IgD-negative memory B cell (primary cell): Measurements from ENCODE around the gene AIDA. TPM values are rescaled to one million over a fixed set of nuclear protein-coding genes. Genes with fewer than 3 reads are reported as not detected.
"Not testable (repeated sequence)": the region's sequence is repeated elsewhere in the genome, so short reads cannot be mapped to it uniquely, and the experiment has no call there.

ENCODE experiments used
- H3K27ac Mint-ChIP-seq, 3 donors: one replicate each; pipeline ENCODE4 v1.8.0; 2020 to 2022; ENCODE audit warnings: mild to moderate bottlenecking in 3 of 3, mixed read lengths in 3 of 3, moderate library complexity in 1 of 3
- H3K27me3 Mint-ChIP-seq: one replicate; pipeline ENCODE4 v1.8.0; 2021; ENCODE audit warnings: mixed read lengths
- H3K36me3 Mint-ChIP-seq: one replicate; pipeline ENCODE4 v1.8.0; 2020; ENCODE audit warnings: mild to moderate bottlenecking, mixed read lengths
- H3K4me1 Mint-ChIP-seq, 3 donors: one replicate each; pipeline ENCODE4 v1.8.0; 2020 to 2022; ENCODE audit warnings: mixed read lengths in 3 of 3, mild to moderate bottlenecking in 1 of 3
- H3K4me3 Mint-ChIP-seq, 4 donors: one replicate each; pipeline ENCODE4 v1.8.0; 2020 to 2022; ENCODE audit warnings: mild to moderate bottlenecking in 4 of 4, mixed read lengths in 4 of 4, moderate library complexity in 3 of 4
- H3K9me3 Mint-ChIP-seq, 3 donors: one replicate each; pipeline ENCODE4 v1.8.0; 2020 to 2021; ENCODE audit warnings: mixed read lengths in 3 of 3, mild to moderate bottlenecking in 1 of 3
- polyA plus RNA-seq: library from polyadenylated mRNA; unstranded; fragments of 300-500 nt; fragmentation: Illumina TruSeq; gene quantifications from one replicate; pipeline ENCODE4 v1.2.3, GENCODE V29; 2021

The AIDA gene, protein sequence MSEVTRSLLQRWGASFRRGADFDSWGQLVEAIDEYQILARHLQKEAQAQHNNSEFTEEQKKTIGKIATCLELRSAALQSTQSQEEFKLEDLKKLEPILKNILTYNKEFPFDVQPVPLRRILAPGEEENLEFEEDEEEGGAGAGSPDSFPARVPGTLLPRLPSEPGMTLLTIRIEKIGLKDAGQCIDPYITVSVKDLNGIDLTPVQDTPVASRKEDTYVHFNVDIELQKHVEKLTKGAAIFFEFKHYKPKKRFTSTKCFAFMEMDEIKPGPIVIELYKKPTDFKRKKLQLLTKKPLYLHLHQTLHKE
- 67.1 TPM for polyA plus RNA-seq

GRCh38 chr1:222712253-222713090, at the start of gene AIDA, which contains the start of gene BROX:
Gene AIDA (minus strand): TSS chr1:222712491. CDS start chr1:222712317, 174 bp downstream.
Gene BROX (plus strand): TSS chr1:222712564. CDS start chr1:222715700, 3,136 bp downstream.
- Mint-ChIP-seq H3K4me1 (peaks cover 22 to 34% (median 33%) of the 10 kb centered on the region in 3 donors), H3K9me3 (no peaks in the 10 kb centered on the region), H3K27me3 (no peaks in the 10 kb centered on the region), H3K36me3 (peaks cover 2% of the 10 kb centered on the region), H3K4me3 (peak within 1 kb of the TSS; percentile 96 to 99 (median 98)), H3K27ac (peak within 1 kb of the TSS; percentile 99 to 100 (median 99))

- Mint-ChIP-seq H3K27ac (no peak overlapping the region), H3K36me3 (peaks cover 5% of the 10 kb centered on the region), H3K9me3 (peaks cover 0 to 2% (median 2%) of the 10 kb centered on the region in 3 donors), H3K4me1 (peaks cover 2 to 16% (median 3%) of the 10 kb centered on the region in 3 donors), H3K4me3 (no peak overlapping the region), H3K27me3 (no peaks in the 10 kb centered on the region)
These were observed 48.8 kb upstream of the AIDA start for GRCh38 chr1:222761083-222761482.

DNA sequence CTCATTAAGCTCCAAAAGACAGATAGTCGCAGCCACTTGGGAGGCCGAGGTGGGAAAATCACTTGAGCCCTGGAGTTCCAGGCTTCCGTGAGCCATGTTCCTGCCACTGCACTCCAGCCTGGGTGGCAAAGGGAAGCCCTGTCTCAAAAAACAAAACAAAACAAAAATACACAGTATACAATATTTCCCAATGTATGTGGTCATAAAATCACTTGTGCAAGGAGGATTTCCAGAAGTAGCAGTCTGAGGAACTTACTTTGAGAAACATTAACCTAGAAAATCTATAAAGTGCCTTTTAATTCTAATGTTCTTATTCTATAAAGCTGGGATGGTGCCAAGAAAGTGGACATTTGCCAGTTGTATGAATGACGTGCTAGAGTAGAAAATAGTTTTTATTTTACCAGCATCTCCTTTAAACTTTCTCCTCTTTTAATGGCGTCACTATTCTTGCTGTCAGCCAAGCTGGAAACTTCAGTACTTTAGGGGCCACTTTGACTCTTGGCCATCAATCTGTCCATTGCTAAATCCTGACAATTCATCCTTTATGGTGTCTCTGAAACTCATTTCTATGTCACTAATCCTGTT, 47.3 kb upstream of the AIDA start:
- Mint-ChIP-seq H3K4me3 (no peak overlapping the region), H3K27me3 (no peaks in the 10 kb centered on the region), H3K36me3 (peaks cover 2% of the 10 kb centered on the region), H3K4me1 (peaks cover 8 to 18% (median 9%) of the 10 kb centered on the region in 3 donors), H3K27ac (no peak overlapping the region), H3K9me3 (peaks cover 0 to 2% (median 2%) of the 10 kb centered on the region in 3 donors)

DNA sequence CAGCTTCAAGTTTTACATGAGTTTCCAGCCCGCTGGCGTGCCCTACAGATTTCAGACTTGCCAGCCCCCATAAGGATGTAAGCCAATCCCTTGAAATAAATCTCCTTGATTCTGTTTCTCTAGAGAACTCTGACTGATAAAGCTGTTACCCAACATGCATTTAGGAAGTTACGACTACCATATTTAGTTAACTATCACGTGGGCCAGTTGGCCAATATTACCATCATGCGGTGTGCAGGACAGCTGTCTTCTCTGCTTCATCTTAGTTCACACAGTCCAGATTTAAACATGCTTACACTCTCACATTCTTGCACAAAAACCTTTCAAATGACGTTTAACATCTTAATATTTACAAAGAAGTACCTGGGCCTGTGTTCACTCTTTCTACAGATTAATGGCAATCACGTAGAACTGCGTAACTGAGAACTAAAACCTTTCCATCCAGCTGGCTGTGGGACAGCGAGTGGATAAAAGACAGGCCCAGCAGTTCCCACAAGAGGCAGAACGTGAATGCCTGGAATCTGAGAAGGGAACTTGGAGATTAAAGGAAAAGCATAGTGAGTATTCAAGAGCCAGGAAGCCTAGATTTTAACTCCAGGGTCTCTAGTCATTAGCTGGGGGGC, 45.5 kb upstream of the AIDA start:
- no peak overlapping the region for H3K27ac Mint-ChIP-seq
- H3K9me3 Mint-ChIP-seq, result peaks cover 0 to 2% (median 2%) of the 10 kb centered on the region in 3 donors
- H3K36me3 Mint-ChIP-seq, result peaks cover 2% of the 10 kb centered on the region
- H3K27me3 Mint-ChIP-seq, result no peaks in the 10 kb centered on the region
- H3K4me1 Mint-ChIP-seq, result peaks cover 16 to 20% (median 17%) of the 10 kb centered on the region in 3 donors
- H3K4me3 Mint-ChIP-seq, result no peak overlapping the region

DNA sequence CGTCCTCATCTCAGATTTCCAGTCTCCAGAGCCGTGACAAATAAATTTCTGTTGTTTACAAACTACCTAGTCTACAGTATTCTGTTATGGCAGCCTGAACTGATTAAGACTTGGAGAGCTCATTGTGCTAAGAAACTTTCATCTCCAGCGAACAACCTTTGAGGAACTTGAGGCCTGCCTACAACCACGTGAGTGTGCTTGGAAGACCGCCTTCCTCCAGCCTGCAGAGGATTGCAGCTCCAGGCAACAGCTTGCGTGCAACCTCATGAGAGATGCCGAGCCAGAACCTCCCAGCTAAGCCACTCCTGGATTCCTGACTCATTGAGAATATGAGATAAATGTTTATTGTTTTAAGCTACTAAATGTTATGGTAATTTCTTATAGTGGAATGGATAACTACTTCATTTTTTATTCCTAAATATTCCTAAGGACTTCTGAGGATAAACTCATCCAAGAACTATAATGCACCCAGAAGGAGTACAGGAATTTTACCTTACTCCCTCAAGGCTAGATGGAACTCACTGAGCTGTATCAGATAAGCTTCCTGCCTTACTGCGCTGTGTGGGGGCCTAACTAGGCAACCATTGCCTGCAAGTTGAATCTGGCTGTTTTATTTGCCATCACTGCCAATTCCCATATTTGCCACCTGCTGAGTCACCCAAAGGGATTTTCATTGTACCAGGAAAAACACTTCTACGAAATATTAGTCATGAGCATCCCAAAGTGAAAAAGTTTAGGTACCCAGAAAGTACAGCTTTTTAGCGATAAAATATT, 42.3 kb upstream of the AIDA start:
- Mint-ChIP-seq H3K4me1 (peaks cover 37 to 49% (median 45%) of the 10 kb centered on the region in 3 donors), H3K36me3 (peaks cover 7% of the 10 kb centered on the region), H3K9me3 (no peaks in the 10 kb centered on the region), H3K27ac (no peak overlapping the region), H3K27me3 (no peaks in the 10 kb centered on the region), H3K4me3 (peak overlapping the region in 2 of 4 donors; percentile 54 to 78)

DNA sequence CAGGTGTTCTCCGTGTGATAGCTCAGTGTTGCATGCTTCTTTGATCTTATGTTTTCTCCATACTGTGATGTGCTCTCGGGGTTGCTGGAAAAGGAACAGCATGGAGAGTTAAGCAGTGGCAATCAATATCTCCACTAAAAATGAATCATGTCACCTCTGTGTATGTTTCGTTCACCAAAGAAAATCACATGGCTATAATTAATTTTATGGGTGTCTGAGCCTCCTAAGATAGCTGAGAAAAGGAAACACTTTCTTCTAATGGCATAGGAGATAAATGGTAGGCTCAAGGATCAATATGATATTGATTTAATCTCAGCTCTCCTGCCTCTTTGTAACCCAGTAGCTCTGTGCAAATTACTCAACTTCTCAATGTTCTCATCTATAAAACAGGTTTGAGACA, 39.0 kb upstream of the AIDA start:
- Mint-ChIP-seq H3K9me3 (no peaks in the 10 kb centered on the region), H3K27me3 (no peaks in the 10 kb centered on the region), H3K27ac (peak overlapping the region; percentile 29 to 94 (median 54)), H3K4me3 (peak overlapping the region in 2 of 4 donors; percentile 55 to 83), H3K36me3 (peaks cover 6% of the 10 kb centered on the region), H3K4me1 (peaks cover 38 to 66% (median 45%) of the 10 kb centered on the region in 3 donors)

GRCh38 chr1:222750651-222751050, 38.4 kb upstream of the AIDA start:
- no peaks in the 10 kb centered on the region for H3K27me3 Mint-ChIP-seq
- peaks cover 6% of the 10 kb centered on the region for H3K36me3 Mint-ChIP-seq
- peak overlapping the region in 2 of 4 donors; percentile 55 to 83 for H3K4me3 Mint-ChIP-seq
- H3K4me1 Mint-ChIP-seq, result peaks cover 38 to 66% (median 45%) of the 10 kb centered on the region in 3 donors
- H3K27ac Mint-ChIP-seq, result peak overlapping the region; percentile 29 to 94 (median 54)
- no peaks in the 10 kb centered on the region for H3K9me3 Mint-ChIP-seq

- Mint-ChIP-seq H3K4me1 (peaks cover 35 to 63% (median 42%) of the 10 kb centered on the region in 3 donors), H3K9me3 (no peaks in the 10 kb centered on the region), H3K27ac (peak overlapping the region; percentile 2 to 94 (median 46)), H3K4me3 (peak overlapping the region in 2 of 4 donors; percentile 21 to 60), H3K36me3 (peaks cover 6% of the 10 kb centered on the region), H3K27me3 (no peaks in the 10 kb centered on the region)
These were observed 37.6 kb upstream of the AIDA start for GRCh38 chr1:222749927-222750326.

DNA sequence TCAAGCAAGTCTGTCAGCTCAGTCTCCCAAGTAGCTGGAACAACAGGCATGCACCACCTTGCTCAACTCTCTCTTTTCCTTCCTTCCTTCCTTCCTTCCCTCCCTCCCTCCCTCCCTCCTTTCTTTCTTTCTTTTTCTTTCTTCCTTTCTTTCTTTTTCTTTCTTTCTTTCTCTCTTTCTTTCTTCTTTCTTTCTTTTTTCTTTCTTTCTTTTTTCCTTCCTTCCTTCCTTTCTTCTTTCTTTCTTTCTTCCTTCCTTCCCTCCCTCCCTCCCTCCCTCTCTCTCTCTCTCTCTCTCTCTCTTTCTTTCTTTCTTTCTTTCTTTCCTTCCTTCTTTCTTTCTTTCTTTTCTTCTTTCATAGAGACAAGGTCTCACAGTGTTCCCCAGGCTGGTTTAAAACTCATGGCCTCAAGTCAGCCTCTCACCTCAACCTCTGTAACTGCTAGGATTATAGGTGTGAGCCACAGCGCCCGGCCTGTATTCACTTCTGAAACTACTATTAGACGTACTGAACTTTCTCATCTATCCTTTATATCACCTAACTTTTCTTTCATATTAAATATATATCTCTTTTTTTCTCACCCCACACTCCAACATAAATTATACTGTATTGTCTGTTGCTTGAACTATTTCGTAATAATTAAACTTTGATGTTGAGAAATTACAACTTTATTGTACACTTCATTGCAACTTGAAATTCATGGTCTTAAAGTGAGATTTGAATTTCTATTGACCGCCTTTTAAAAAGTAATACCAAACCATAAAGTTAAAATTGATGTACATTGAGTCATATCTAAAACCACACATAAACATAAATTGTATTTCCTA, 29.6 kb upstream of the AIDA start:
- Mint-ChIP-seq H3K4me3 (peak overlapping the region in 3 of 4 donors; percentile 58 to 88 (median 61)), H3K27ac (peak overlapping the region; percentile 2 to 28 (median 24)), H3K4me1 (peaks cover 8 to 18% (median 16%) of the 10 kb centered on the region in 3 donors)
- not testable (repeated sequence) for H3K9me3 Mint-ChIP-seq, H3K27me3 Mint-ChIP-seq, H3K36me3 Mint-ChIP-seq

DNA sequence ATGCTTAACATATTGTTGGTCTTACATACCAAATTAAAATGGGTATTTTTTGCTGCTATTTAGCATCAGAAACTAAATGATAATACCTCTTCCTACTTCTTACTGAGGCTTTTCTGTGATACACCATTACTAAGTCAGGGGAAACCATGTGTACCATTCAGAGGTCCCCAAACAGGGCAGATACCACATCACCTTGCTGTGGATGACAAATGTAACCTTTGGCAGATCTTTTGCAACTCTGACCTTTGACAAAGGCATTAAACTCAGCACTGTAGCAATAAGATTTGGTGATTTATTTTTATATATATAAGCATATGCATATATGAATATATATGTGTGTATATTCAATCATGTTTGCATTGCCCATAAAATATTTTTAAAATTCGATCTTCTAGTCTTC, 27.6 kb upstream of the AIDA start:
- no peaks in the 10 kb centered on the region for H3K27me3 Mint-ChIP-seq
- H3K4me3 Mint-ChIP-seq, result peak overlapping the region in 1 of 4 donors; percentile 12
- peaks cover 15 to 19% (median 18%) of the 10 kb centered on the region in 3 donors for H3K4me1 Mint-ChIP-seq
- no peaks in the 10 kb centered on the region for H3K9me3 Mint-ChIP-seq
- peak overlapping the region in 1 of 3 donors; percentile 60 for H3K27ac Mint-ChIP-seq
- H3K36me3 Mint-ChIP-seq, result no peaks in the 10 kb centered on the region

GRCh38 chr1:222739465-222739864, 27.2 kb upstream of the AIDA start:
- Mint-ChIP-seq H3K27ac (peak overlapping the region in 1 of 3 donors; percentile 60), H3K4me1 (peaks cover 18 to 21% (median 18%) of the 10 kb centered on the region in 3 donors), H3K9me3 (no peaks in the 10 kb centered on the region), H3K36me3 (no peaks in the 10 kb centered on the region), H3K4me3 (peak overlapping the region in 1 of 4 donors; percentile 55), H3K27me3 (no peaks in the 10 kb centered on the region)

GRCh38 chr1:222736972-222737371, 24.7 kb upstream of the AIDA start, which contains the start of gene FAM177B:
Gene FAM177B (plus strand): TSS chr1:222737202. CDS start chr1:222746546, 9,344 bp downstream.
- Mint-ChIP-seq H3K27me3 (no peaks in the 10 kb centered on the region), H3K36me3 (no peaks in the 10 kb centered on the region), H3K27ac (peak within 1 kb of the TSS in 2 of 3 donors; percentile 33 to 46), H3K4me1 (peaks cover 23 to 34% (median 26%) of the 10 kb centered on the region in 3 donors), H3K4me3 (peak within 1 kb of the TSS in 1 of 4 donors; percentile 6), H3K9me3 (no peaks in the 10 kb centered on the region)

- H3K4me3 Mint-ChIP-seq, result peak overlapping the region in 1 of 4 donors; percentile 6
- peak overlapping the region in 2 of 3 donors; percentile 33 to 46 for H3K27ac Mint-ChIP-seq
- no peaks in the 10 kb centered on the region for H3K9me3 Mint-ChIP-seq
- H3K27me3 Mint-ChIP-seq, result no peaks in the 10 kb centered on the region
- peaks cover 23 to 36% (median 28%) of the 10 kb centered on the region in 3 donors for H3K4me1 Mint-ChIP-seq
- no peaks in the 10 kb centered on the region for H3K36me3 Mint-ChIP-seq
These were observed 24.2 kb upstream of the AIDA start for GRCh38 chr1:222736470-222736869.
